NCI-H2081 (cell line): ENCODE results near the gene HINT2.

Experiments
- DNase-seq, 2 experiments: peaks; one replicate each; lab custom pipeline; 2025; lab: John Stamatoyannopoulos, UW

Gene HINT2

DNA sequence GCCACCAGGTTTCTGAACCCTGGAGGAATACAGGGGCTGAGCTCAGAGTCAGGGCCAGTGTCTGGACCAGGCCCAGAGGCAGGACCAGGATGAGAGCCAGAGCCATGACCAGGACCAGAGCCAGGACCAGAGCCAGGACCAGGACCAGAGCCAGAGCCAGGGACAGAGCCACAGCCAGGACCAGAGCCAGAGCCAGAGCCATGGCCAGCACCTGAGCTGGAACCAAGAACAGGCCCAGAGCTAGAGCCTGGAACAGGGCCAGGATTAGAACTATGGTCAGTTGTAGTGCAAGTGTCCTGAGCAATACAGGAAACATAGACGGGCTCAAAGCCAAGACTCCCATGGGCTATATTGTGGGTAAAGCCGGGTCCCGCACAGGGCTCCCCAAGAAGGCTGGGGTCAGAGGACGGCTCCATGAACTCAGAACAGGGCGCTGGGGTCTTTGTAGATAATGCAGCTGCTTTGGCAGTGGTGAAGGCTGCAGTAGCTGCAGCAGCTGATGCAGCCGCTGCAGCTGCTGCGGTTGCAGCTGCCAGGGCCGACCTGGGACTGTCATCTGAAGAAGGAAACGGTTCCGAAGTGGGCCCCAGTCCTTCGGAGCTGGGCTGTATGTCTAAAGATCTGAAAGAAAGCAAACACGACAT, 3.3 kb downstream of the HINT2 start:
- DNase-seq = no peak

DNA sequence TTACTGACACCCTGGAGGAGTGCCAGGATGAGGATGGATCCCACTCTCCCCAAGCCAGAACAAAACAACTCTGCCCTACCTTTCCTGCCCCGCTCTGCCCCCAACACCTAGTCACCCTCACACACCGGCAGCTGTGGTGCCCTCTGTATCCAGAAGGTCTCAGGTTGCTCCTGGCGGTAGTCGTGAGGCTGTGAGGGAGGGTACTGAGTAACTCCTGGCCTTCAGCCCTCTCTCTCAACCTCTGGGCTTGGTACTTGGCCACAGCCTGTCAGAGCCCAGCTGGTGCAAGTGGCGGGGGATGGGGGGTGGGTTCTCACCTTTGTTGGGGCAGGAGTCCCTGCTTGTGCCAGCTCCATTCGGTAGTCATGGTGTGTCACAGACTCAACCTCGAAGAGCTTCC, 4.7 kb downstream of the HINT2 start:
- no peak for DNase-seq

DNA sequence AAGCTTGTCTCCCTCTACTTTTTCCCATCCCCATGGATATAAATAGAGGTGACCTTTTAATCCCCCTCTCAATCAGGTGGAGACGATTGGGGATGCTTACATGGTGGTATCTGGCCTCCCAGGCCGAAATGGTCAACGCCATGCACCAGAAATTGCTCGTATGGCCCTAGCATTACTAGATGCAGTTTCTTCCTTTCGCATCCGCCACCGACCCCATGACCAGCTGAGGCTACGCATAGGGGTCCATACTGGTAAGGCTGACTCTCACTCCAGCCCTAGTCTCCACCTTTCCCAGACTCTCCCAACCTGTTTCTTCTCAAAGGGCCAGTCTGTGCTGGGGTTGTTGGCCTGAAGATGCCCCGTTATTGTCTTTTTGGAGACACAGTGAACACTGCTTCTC, 6.4 kb downstream of the HINT2 start:
- no peak for DNase-seq

DNA sequence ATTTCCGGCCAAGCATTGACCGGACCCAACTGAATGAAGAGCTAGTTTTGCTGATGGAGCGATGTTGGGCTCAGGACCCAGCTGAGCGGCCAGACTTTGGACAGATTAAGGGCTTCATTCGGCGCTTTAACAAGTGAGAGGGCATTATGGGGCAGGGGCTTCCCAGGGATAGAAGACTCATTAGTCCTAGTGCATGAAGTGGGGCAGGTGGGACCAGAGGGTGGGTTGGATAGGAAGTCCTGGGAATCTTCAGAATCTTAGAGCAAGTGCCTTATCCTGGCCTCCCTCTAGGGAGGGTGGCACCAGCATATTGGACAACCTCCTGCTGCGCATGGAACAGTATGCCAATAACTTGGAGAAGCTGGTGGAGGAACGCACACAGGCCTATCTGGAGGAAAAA, 8.7 kb downstream of the HINT2 start:
- no peak for DNase-seq

DNA sequence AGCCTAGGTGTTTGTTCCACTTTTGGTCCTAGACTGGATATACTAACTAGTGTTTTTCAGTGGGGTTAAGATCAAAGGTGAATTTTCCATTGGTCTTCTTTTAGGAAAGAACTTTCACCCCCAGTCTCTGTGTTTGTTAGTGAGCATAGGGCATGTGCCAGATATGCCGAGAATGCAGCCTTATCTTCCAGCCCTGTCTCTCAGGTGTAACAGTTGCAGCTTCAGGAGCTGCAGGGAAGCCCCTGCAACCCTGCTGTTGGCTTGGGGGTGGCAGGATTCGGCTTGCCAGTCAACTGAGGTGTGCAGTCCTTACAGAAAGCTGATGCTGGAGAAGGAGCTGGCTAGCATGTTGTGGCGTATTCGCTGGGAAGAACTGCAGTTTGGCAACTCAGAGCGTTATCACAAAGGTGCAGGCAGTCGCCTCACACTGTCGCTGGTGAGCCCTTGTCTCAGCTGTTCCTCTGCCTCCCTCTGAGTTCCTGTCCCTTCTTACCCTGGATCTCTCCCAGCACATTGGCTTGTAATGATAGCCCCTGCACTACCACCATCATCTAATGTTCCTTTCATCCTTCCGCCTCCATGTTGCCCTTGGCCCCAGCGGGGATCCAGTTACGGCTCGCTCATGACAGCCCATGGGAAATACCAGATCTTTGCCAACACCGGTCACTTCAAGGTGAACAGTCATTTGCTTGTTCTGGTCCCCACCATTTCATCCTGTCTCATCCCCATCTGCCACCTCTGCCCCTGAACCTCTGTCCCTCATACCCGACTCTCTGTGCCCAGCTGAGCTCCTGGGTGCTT, 13.3 kb downstream of the HINT2 start:
- DNase-seq = no peak

DNA sequence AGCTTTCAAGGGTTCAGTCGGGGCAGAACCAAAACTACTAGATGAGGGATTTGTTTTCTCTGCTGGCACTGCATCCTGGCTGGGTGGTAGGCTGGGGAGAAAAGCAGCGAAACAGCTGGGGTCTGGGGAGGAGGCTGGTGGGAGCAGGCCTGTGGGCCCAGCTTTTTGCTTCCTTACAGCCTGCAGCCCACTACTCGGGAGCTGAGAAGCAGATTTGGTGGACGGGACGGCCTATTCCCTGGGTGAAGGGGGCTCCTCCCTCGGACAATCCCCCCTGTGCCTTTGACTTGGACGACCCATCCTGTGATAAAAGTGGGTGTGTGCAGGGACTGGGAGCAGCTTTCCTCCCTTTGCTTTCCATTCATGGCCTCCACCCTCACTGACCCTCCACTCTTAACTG, 14.3 kb downstream of the HINT2 start:
- no peak for DNase-seq

DNA sequence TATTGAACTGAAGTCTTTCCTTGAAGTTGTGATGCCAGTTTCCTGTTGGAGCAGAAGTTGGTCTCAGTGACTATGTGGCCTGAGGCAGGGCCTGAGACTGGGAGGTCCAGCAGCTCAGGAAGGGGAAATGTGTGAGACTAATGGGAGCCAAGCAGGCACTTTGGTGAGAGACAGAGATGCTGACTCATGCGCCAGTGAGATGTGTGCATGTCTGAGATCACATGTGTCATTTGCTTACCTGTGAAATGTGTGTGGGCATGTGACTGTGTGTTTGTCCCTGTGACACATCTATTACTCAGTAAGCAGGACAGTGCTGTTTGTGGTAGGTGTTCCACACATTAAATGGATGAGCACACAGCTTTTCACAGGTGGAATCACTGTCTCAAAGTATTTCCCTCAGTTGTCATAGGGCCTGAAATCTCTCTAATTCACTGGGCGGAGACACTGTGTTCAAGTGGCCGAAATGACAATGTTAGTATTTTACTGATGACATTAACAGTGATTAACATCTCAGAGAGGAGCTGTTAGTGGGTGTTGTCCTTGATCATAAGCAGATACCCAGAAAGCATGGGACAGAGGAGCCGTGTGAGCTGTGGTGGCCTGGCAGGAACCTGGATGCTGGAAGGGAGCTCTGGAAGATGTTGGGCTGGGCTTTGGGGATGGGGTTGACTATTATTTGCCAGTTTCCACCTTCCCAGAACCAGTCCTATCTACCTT, 16.0 kb downstream of the HINT2 start:
- DNase-seq = no peak

DNA sequence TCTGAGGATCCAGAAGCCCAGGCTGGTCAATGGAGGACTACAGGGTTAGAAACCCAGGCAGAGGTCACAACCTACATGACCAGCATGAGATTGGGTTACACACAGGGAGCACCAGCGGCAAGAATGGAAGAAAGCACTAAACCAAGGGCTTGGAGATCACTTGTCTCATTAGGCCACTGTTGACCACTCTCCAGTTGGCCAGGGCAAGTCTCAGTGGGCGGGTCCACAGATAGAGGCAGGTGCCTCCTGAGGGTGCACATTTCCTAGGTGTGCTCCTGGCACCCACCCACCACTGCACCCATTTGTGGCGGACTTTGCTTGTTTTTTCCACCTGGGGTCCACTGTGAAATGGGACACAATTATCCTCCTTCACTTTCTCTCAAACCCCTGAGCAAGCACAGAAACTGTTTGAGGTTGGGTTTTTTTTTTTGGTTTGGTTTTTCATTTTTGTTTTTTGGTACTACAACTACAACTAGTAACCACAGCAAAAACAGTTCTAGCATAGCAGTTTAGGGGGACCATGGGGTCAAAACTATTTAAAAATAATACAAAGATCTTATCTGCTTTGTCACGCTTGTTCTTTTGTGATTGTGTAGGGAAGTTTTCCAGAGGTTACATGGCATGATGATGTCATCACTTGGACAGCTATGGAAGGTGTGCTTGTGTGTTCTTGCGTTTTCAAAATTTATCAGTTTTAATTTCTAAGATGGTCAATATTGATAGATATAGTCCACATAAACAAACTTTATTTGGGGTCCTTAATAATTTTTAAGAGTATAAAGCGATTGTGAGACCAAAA, 17.3 kb downstream of the HINT2 start:
- no peak for DNase-seq

DNA sequence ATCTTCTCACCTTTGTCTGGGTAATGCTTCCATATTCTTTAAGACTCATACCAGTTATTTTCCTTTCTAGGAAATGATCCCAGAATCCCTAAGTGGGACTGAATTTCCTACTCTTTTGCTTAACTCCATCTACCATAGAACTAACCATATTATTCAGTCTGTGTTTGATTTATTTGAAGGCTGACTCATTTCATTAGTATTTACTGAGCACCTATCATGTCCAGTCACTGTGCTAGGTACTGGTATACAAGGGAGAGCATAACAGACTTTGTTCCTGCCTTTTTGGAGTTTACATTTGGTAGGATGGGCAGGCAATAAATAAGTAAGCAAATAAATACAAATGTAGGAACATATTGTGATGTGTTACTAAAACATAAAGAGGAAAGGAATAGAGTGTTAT, 19.1 kb downstream of the HINT2 start:
- DNase-seq = no peak

DNA sequence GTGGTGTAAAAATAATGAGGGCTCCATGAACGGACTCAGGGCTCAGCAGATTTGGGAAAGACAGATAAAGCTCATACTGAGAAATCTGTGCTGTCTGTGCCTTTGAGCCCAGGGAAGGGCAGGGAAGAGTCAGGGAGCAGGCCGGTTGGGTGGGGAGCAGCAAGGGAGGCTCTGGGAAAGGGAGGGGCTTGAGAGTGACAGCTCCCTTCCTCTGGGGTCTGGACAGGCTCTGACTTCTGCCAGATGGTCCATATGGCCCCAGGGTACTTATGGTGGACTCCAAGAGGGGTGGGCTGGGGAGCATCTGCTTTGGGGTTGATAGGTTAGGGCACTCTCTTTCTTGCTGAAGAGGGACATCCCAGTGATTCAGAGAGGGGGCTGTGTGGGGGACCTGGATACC, 21.4 kb downstream of the HINT2 start:
- DNase-seq = no peak

DNA sequence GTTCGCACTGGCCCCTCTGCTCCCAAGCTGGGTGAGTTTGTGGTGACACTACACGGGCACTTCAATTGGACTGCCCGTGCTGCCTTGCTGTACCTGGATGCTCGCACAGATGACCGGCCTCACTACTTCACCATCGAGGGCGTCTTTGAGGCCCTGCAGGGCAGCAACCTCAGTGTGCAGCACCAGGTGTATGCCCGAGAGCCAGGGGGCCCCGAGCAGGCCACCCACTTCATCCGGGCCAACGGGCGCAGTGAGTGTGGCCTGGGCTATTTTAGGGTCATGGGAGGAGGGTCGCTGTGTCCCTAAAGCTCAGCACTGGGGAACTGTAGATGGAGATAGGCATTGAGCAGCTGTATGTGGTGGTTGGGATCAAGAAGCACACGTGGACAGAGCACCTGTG, 22.0 kb downstream of the HINT2 start:
- no peak for DNase-seq

DNA sequence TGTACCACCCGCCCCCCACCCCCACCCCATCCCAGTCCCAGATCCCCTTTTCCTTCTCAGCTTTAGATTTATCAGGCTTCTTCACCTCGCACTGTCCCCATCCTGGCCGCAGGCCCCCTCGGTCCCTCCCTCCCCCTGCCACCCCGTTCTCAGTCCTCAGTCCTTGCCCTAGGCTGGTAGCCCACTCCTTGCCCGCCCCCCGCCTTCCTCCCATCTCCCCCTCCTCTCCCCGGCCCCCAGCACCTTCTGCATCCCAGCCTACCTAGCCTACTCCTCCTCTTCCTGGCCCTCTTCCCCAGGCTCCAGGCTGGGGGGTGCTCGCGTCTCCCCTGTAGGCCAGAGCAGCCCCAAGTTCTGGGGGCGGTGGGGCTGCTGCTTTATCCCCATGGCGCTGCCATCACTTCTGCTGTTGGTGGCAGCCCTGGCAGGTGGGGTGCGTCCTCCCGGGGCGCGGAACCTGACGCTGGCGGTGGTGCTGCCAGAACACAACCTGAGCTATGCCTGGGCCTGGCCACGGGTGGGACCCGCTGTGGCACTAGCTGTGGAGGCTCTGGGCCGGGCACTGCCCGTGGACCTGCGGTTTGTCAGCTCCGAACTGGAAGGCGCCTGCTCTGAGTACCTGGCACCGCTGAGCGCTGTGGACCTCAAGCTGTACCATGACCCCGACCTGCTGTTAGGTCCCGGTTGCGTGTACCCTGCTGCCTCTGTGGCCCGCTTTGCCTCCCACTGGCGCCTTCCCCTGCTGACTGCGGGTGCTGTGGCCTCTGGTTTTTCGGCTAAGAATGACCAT, 22.6 kb downstream of the HINT2 start:
- no peak for DNase-seq

DNA sequence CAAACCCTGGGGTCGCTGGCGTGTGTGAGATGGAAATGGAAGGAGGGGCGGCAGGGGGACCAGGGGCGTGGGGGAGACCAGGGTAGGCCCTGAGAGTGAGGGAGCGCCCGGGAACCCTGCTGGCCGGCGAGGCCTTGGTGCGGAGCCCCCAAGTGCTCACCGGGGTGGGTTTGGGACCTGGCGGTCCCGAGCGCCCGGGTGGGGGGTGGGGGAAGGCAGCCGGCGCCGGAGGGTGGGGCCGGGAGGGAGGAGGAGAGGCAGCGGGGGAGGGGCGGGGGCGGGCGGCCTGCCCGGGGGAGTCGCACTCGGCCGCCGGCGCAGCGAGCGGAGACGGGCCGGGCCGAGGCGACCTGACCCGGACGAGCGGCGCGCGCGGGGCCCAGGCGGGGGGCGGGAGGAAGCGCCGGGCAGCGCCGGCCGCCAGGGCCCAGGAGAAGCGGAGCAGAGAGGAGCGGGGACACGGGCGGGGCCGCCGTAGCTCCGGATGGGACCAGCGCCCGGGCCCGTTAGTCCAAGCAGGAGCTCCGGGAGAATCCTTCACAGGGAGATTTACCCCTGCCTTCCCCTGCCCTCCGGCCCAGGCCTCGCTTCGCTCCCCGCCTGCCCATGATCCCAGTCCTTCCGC, 23.4 kb downstream of the HINT2 start, which contains the start of gene NPR2:
TSS of gene NPR2 (plus strand) at position 295 of the 625 bp plus-strand sequence. CDS start 818 bp downstream, outside the sequence.
- no peak for DNase-seq

DNA sequence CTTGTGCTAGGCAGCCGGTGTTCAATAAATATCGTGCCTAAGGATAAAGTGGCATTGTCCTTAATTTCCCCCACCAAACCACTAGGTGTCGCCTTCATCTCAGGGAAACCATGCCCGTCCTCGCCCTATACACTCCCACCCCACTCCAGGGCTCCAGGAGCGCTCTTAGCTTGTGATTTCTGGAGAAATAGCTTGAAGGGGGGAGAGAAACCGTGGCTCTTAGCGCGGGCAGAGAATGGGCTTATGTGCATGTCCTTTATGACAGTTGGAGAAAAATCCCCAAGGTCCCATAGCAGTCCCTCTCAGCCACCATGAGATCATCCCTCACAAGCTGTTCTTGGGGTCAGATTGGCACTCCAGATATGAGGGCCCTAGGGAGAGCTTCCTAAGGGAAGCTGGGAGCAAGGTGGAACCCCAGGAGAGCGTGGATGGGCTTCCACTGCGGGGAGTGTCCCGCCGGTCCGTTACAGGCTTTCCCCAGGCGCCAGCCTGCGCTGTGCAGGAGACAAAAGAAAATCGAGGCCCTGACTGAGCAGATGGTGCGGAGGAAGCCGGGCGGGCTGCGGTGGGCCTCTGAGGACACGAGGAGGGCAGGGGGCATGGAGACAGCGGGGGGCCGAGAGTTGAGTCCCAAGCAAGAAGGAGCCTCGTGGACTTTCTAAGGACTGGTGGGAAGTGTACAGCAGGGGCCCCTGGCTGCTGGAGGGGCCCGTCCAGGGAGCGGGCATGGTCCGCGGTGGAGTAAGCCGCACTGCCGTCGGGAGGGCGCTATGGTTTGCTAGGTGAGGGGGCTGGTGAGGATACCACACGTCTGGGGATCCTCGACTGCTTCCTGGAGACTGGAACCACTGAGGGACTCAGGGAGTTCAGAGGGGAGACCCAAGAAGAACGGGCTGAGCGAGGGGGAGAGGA, 24.2 kb downstream of the HINT2 start:
- DNase-seq = peak; percentile 81 to 82

DNA sequence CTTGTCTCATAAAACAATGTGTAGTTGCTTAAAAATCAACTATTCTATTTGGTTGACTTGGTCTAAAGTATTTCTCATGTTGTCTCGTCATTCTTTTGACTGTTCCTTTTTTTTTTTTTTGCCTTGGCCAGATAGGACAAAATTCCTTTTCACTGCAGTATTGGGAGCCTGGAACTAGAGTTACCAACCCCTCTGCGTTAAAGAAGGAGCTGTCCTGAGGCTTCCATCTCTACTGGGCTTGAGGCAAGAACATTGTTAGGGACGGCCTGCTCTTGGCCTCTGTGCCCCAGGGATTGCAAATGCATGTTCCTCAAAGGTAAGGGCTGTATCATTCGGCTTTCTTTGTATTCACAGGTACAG, 24.8 kb downstream of the HINT2 start:
- no peak for DNase-seq

DNA sequence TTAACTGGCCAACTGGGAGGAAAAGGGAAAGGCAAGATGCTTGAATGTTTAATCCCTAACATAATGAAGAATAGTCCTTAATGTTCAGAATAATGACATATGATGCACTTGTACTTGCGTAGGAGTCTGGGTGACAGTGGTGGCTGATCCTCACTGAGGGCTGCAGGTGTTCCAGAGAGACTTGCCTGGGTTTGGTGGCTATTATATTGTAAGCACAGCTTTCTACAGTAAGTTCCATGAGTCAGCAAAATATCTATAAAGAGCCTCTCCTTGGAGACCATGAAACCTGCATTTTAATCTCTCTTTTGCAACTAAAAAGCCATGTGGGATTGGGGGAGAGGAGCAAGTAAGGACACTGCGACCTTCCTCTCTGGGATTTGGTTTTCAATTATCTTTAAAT, 25.3 kb downstream of the HINT2 start:
- DNase-seq = no peak

DNA sequence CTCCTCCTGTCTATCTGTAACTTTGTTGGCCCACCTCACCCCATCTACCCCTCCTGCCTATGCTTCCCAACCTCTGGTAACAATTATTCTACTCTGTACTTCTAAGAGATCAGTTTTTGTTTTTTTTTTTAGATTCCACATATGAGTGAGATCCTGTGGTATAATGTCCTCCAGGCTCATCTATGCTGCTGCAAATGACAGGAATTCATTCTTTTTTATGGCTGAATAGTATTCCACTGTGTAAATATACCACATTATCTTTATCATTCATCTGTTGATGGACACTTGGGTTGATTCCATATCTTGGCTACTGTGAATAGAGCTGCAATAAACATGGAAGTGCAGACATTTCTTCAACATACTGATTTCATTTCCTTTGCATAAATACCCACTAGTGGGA, 31.4 kb downstream of the HINT2 start:
- no peak for DNase-seq

DNA sequence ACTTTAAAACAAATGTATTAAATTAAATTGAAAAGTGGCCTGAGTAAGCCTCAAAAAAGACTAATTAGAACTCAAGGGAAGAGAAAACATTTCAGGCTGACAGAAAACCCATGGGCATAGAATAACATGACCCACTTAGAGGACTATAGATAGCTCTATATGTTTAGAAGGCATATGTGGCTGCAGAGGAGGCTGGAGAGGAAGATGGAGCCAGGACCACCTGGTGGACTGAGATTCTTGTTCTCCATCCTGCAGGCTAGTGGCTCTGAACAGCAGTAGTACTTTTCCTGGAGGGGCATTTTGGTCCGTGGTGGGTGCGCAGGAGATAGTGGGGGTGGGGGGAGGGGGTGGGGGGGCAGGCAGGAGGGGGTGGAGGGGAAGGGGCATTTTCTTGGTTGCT, 33.8 kb downstream of the HINT2 start:
- DNase-seq = no peak

DNA sequence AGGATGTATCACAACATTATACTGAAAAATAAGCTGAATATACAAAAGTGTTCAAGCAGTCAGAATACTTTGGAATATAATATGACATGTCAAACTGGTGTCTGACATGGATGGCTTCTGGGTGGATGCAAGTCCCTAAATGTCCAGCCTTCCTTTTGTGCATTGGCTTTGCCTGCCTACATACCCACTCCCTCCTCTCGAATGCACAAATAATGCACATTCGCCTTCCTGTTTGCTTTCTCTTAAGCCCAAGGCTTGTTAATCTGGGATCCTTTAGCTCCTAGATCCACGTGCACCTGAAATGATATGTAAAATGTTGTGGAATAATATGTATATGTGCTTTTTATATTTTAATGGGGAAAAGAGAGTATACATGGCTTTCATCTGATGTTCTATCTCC, 36.3 kb downstream of the HINT2 start:
- DNase-seq = no peak

DNA sequence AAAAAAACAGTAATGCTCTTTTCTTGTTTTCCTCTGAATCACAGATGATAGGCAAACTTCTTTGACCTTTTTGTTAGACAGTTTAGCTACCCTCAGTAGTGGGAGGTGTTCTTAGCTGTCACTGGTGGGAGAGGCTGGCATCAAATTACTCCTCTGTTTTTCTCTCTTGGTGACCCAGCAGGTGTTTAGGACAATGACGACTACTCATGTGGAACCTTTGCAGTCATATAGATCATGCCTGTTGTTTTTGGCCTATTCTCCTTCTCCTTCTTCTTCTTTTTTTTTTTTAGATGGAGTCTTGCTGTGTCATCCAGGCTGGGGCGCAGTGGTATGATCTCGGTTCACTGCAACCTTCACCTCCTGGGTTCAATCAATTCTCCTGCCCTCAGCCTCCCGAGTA, 38.8 kb downstream of the HINT2 start:
- DNase-seq = peak; percentile 68 to 92
